Fibroblast of peridontal ligament (primary cell): ENCODE results near the gene DRC7.
"Not testable (repeated sequence)": the region's sequence is repeated elsewhere in the genome, so short reads cannot be mapped to it uniquely, and the experiment has no call there.

Experiments
- DNase-seq: peaks from one replicate; pipeline ENCODE4 v3.0.0-alpha.2; 2010; ENCODE audit errors: extremely low read depth

The DRC7 gene

GRCh38 chr16:57713596-57713995, 19.0 kb downstream of the DRC7 start:
- no peak for DNase-seq

GRCh38 chr16:57714047-57714446, 19.4 kb downstream of the DRC7 start:
- DNase-seq, result no peak

GRCh38 chr16:57720142-57720575, 25.6 kb downstream of the DRC7 start:
- DNase-seq, result peak; percentile 50

- no peak for DNase-seq
Measured at GRCh38 chr16:57721356-57722209, 27.0 kb downstream of the DRC7 start.

GRCh38 chr16:57722210-57722499, 27.5 kb downstream of the DRC7 start:
- DNase-seq, result no peak

GRCh38 chr16:57722651-57723050, 28.0 kb downstream of the DRC7 start:
- no peak for DNase-seq

- no peak for DNase-seq
Measured at GRCh38 chr16:57723170-57723569, 28.6 kb downstream of the DRC7 start.

- DNase-seq, result no peak
Measured at GRCh38 chr16:57724531-57724930, 29.9 kb downstream of the DRC7 start.

GRCh38 chr16:57725151-57725550, 30.5 kb downstream of the DRC7 start:
- DNase-seq, result no peak

GRCh38 chr16:57725554-57725953, 30.9 kb downstream of the DRC7 start:
- DNase-seq, result no peak

GRCh38 chr16:57725976-57726375, 31.4 kb downstream of the DRC7 start:
- no peak for DNase-seq

- DNase-seq, result no peak
Measured at GRCh38 chr16:57726433-57726947, 31.9 kb downstream of the DRC7 start.

- DNase-seq, result no peak
Measured at GRCh38 chr16:57727610-57728009, 33.0 kb downstream of the DRC7 start.

- DNase-seq, result no peak
Measured at GRCh38 chr16:57728336-57729181, 34.0 kb downstream of the DRC7 start.

GRCh38 chr16:57729182-57729484, 34.5 kb downstream of the DRC7 start:
- no peak for DNase-seq

GRCh38 chr16:57729852-57730251, 35.2 kb downstream of the DRC7 start:
- DNase-seq, result not testable (repeated sequence)

- DNase-seq, result no peak
Measured at GRCh38 chr16:57730771-57731730, 36.4 kb downstream of the DRC7 start.

GRCh38 chr16:57732037-57732436, 37.4 kb downstream of the DRC7 start:
- DNase-seq, result peak; percentile 59

- DNase-seq, result no peak
Measured at GRCh38 chr16:57732714-57733113, 38.1 kb downstream of the DRC7 start.

- no peak for DNase-seq
Measured at GRCh38 chr16:57734308-57734924, 39.8 kb downstream of the DRC7 start.
